ENCODE measurements around the gene PSMD12. TPM values are rescaled to one million over a fixed set of nuclear protein-coding genes. Genes with fewer than 3 reads are reported as not detected.
"Not testable (repeated sequence)": the region's sequence is repeated elsewhere in the genome, so short reads cannot be mapped to it uniquely, and the experiment has no call there.

The PSMD12 gene
- total RNA-seq, 1 donor from 2014 or later, result 48.6 TPM

DNA sequence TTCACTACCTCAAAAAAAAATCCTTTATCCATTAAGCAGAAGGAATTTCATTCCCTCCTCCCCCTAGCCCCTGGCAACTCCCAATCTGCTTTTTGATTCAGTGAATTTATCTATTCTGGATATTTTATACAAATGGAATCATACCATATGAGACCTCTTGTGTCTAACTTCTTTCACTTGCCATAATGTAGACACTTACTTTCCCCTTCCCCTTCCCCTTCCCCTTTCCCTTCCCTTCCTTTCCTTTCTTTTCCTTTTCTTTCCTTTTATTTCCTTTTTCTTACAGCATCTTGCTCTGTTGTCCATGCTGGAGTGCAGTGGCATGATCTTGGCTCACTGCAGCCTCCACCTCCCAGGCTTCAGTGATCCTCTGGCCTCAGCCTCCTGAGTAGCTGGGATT is 50.5 kb downstream of the PSMD12 start:
- TF ChIP-seq, protein P1, sequence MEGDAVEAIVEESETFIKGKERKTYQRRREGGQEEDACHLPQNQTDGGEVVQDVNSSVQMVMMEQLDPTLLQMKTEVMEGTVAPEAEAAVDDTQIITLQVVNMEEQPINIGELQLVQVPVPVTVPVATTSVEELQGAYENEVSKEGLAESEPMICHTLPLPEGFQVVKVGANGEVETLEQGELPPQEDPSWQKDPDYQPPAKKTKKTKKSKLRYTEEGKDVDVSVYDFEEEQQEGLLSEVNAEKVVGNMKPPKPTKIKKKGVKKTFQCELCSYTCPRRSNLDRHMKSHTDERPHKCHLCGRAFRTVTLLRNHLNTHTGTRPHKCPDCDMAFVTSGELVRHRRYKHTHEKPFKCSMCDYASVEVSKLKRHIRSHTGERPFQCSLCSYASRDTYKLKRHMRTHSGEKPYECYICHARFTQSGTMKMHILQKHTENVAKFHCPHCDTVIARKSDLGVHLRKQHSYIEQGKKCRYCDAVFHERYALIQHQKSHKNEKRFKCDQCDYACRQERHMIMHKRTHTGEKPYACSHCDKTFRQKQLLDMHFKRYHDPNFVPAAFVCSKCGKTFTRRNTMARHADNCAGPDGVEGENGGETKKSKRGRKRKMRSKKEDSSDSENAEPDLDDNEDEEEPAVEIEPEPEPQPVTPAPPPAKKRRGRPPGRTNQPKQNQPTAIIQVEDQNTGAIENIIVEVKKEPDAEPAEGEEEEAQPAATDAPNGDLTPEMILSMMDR (IDR thresholded peaks at IDR 0.05; ENCODE audit: unreplicated experiment), result no peak
- Mint-ChIP-seq H3K27me3 (no peaks in the 10 kb centered on the region), H3K36me3 (ENCODE audit: insufficient read depth) (no peaks in the 10 kb centered on the region), H3K4me3 (ENCODE audit: low read depth) (no peak overlapping the region), H3K9me3 (ENCODE audit: low read depth) (no peaks in the 10 kb centered on the region), H3K4me1 (ENCODE audit: low read depth) (no peaks in the 10 kb centered on the region), H3K27ac (no peak overlapping the region)
- no peak for DNase-seq (ENCODE audit: low spot score, unreplicated experiment)

DNA sequence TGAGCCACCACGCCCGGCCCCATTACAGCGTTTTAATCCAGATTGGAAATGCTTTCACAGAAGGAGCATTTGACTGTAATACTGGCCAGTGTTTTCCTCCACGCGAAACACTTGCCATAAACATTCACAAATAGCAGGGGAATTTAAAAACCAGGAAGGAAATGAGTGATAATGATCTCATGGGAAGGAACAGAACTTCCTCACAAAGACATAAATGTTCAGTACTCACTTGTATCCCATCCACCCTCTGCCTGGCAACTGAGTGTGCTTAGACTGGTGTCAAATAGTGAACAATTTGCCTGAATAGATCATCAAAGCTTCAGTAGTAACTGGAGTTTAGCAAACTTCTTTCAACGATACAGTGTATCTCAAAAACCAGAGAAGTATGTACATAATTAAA is 54.1 kb downstream of the PSMD12 start:
- Mint-ChIP-seq H3K4me1 (ENCODE audit: low read depth) (no peaks in the 10 kb centered on the region), H3K27me3 (no peaks in the 10 kb centered on the region), H3K9me3 (ENCODE audit: low read depth) (no peaks in the 10 kb centered on the region), H3K36me3 (ENCODE audit: insufficient read depth) (no peaks in the 10 kb centered on the region), H3K27ac (no peak overlapping the region), H3K4me3 (ENCODE audit: low read depth) (no peak overlapping the region)
- TF ChIP-seq, protein P1 (IDR thresholded peaks at IDR 0.05; ENCODE audit: unreplicated experiment), result no peak
- no peak for DNase-seq (ENCODE audit: low spot score, unreplicated experiment)

DNA sequence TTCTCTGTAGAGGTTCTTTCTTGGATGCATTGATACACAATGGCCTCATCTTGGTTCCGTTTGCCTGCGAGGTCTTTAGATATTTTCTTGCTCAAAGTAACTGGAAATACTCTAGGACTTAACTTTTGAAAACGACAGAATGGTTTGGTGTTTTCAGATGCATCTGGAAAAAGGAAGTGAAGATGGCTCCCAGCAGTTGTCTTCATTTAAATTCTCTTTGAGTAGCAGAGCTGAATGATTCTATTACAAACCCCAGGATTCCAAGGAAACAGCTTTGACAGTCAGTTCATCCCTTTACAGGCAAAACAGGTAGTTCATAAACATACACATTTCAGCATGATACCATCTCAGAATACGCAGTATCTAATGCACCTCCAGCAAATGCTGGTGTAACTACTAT is 54.8 kb downstream of the PSMD12 start:
- no peaks in the 10 kb centered on the region for H3K36me3 Mint-ChIP-seq (ENCODE audit: insufficient read depth)
- no peak overlapping the region for H3K4me3 Mint-ChIP-seq (ENCODE audit: low read depth)
- no peak for DNase-seq (ENCODE audit: low spot score, unreplicated experiment)
- H3K27ac Mint-ChIP-seq, result no peak overlapping the region
- no peaks in the 10 kb centered on the region for H3K27me3 Mint-ChIP-seq
- H3K4me1 Mint-ChIP-seq (ENCODE audit: low read depth), result no peaks in the 10 kb centered on the region
- TF ChIP-seq, protein P1 (IDR thresholded peaks at IDR 0.05; ENCODE audit: unreplicated experiment), result no peak
- no peaks in the 10 kb centered on the region for H3K9me3 Mint-ChIP-seq (ENCODE audit: low read depth)

DNA sequence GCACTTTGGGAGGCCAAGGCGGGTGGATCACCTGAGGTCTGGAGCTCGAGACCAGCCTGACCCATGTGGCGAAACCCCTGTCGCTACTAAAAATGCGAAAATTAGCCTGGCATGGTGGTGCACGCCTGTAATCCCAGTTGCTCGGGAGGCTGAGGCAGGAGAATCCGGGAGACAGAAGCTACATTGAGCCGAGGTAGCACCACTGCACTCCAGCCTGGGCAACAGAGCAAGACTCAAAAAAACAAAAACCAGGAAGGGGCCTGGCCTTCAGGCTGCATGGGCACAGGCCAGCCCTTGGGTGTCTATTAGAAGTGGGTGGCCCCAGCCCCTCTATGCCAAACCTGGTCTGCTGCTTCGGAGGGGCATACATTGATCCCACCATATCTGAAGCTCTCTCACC is 56.0 kb downstream of the PSMD12 start:
- DNase-seq (ENCODE audit: low spot score, unreplicated experiment), result no peak
- Mint-ChIP-seq H3K36me3 (ENCODE audit: insufficient read depth) (no peaks in the 10 kb centered on the region), H3K4me3 (ENCODE audit: low read depth) (no peak overlapping the region), H3K4me1 (ENCODE audit: low read depth) (peaks cover 5% of the 10 kb centered on the region), H3K27ac (no peak overlapping the region), H3K9me3 (ENCODE audit: low read depth) (no peaks in the 10 kb centered on the region), H3K27me3 (no peaks in the 10 kb centered on the region)
- TF ChIP-seq, protein P1 (IDR thresholded peaks at IDR 0.05; ENCODE audit: unreplicated experiment), result no peak

DNA sequence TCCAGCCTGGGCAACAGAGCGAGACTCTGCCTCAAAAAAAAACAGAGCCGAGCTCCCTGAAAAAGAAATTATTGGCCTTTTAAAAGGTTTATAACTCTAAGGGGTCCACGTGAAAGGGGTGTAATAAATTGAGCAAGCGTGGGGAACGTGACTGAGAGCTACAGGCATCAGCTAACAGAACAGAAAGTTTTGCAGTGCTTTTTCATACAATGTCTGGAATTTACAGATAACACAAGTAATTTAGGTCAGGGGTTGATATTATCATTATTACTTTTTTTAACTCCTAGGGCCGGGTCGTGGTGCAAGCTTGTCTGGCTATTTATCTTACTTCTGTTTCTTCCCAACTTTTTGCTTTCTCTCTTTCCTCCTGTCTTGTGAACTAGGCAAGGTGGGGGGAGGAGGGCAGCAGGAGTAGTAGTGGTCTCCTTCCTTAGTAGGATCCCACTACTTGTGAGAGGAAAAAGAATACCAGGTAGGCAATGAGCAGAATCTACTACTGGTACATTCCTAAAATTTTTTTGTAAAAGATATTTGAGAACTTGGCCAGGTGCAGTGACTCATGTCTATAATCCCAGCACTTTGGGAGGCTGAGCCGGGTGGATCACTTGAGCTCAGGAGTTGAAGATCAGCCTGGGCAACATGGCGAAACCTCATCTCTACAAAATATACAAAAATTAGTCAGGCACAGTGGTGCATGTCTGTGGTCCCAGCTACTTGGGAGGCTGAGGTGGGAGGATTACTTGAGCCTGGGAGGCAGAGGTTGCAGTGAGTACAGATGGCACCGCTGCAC is 60.7 kb downstream of the PSMD12 start:
- not testable (repeated sequence) for H3K27ac Mint-ChIP-seq; DNase-seq (ENCODE audit: low spot score, unreplicated experiment); H3K36me3 Mint-ChIP-seq (ENCODE audit: insufficient read depth); H3K4me3 Mint-ChIP-seq (ENCODE audit: low read depth); H3K4me1 Mint-ChIP-seq (ENCODE audit: low read depth); H3K27me3 Mint-ChIP-seq; H3K9me3 Mint-ChIP-seq (ENCODE audit: low read depth)

DNA sequence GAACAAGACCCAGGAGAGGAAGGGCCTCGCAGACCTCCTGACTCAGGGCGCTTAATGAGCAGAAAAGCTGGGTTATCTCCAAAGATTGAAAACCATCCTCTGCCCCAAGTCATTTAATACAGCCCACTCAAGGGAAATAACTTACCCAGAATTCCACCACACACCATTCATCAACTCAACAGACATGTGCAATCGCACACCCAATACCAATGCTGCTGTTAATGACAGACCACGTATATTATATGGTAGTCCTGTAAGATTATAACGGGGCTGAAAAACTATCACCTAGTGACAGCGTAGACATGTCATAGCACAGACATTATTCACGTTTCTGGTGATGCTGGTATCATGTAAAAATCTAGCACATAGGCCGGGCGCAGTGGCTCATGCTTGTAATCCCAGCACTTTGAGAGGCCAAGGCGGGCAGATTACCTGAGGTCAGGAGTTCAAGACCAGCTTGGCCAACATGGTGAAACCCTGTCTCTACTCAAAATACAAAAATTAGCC is 68.9 kb downstream of the PSMD12 start:
- Mint-ChIP-seq H3K4me3 (ENCODE audit: low read depth) (no peak overlapping the region), H3K27ac (no peak overlapping the region), H3K9me3 (ENCODE audit: low read depth) (peaks cover 4% of the 10 kb centered on the region), H3K4me1 (ENCODE audit: low read depth) (no peaks in the 10 kb centered on the region), H3K36me3 (ENCODE audit: insufficient read depth) (no peaks in the 10 kb centered on the region), H3K27me3 (no peaks in the 10 kb centered on the region)
- DNase-seq (ENCODE audit: low spot score, unreplicated experiment), result no peak
- TF ChIP-seq, protein P1 (IDR thresholded peaks at IDR 0.05; ENCODE audit: unreplicated experiment), result no peak
